IMR-90 (cell line): ENCODE data around the gene ZSCAN23.

Experiments used
- BHLHE40 ChIP-seq: fragments of 150-350 bp; IDR thresholded peaks from 2 replicates; pipeline ENCODE4 v1.6.1; 2016; ENCODE audit warnings: mild to moderate bottlenecking, low read depth, low read length
- CEBPB ChIP-seq: IDR thresholded peaks from 2 replicates; pipeline ENCODE4 v1.6.1; 2012; ENCODE audit warnings: low read depth, low read length, improper control_type of control experiment
- FOS ChIP-seq: fragments of 150-350 bp; IDR thresholded peaks from 2 replicates; pipeline ENCODE4 v1.6.1; 2016; ENCODE audit warnings: low read depth, low read length
- MAFK ChIP-seq: IDR thresholded peaks from 2 replicates; pipeline ENCODE4 v1.6.1; 2012; ENCODE audit warnings: low read depth, low read length, improper control_type of control experiment
- MAZ ChIP-seq: IDR thresholded peaks from 2 replicates; pipeline ENCODE4 v1.6.1; 2012; ENCODE audit warnings: low read depth, mild to moderate bottlenecking, low read length, improper control_type of control experiment, moderate library complexity, borderline replicate concordance
- MXI1 ChIP-seq: IDR thresholded peaks from 2 replicates; pipeline ENCODE4 v1.6.1; 2012; ENCODE audit warnings: low read depth, mild to moderate bottlenecking, low read length, moderate library complexity, borderline replicate concordance
- NFE2L2 ChIP-seq: fragments of 150-350 bp; IDR thresholded peaks from 2 replicates; pipeline ENCODE4 v1.6.1; 2016; ENCODE audit warnings: low read depth, mild to moderate bottlenecking, low read length
- POLR2A ChIP-seq: IDR thresholded peaks from 2 replicates; pipeline ENCODE4 v1.6.1; 2012; ENCODE audit warnings: mild to moderate bottlenecking, low read depth, low read length
- RAD21 ChIP-seq: IDR thresholded peaks from 2 replicates; pipeline ENCODE4 v1.6.1; 2012; ENCODE audit warnings: low read length, improper control_type of control experiment
- RCOR1 ChIP-seq: IDR thresholded peaks from 2 replicates; pipeline ENCODE4 v1.6.1; 2012; ENCODE audit warnings: mild to moderate bottlenecking, low read length, improper control_type of control experiment; ENCODE audit not compliant: insufficient replicate concordance
- SMC3 ChIP-seq: fragments of 150-350 bp; IDR thresholded peaks from 2 replicates; pipeline ENCODE4 v1.6.1; 2016; ENCODE audit warnings: low read depth, mild to moderate bottlenecking, antibody characterized with exemption, low read length, moderate library complexity
- TF ChIP-seq, protein P1 (sequence below): conservative IDR thresholded peaks from 2 replicates; pipeline ENCODE4 v1.5.1; 2012; ENCODE audit warnings: mild to moderate bottlenecking, low read depth, low read length, improper control_type of control experiment

DNA sequence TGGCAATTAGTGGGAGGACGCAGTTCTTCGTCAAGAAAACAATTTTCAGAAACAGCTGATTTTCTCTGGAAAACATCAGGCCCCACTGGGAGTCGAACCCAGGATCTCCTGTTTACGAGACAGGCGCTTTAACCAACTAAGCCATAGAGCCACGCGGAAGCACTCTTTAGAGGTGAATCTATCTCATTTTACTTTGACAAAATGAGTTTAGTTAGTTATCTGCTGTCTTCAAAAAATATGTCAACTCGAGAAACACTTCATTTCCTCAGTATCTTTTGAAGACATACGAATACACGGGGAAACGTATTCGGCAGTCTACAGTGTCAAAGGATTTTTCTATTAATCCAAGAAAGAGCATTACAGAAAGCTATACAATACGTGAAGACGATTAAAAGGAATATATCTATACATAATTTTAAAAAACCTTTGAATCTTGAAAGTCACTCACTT is 45.6 kb upstream of the ZSCAN23 start:
- TF ChIP-seq, protein P1, sequence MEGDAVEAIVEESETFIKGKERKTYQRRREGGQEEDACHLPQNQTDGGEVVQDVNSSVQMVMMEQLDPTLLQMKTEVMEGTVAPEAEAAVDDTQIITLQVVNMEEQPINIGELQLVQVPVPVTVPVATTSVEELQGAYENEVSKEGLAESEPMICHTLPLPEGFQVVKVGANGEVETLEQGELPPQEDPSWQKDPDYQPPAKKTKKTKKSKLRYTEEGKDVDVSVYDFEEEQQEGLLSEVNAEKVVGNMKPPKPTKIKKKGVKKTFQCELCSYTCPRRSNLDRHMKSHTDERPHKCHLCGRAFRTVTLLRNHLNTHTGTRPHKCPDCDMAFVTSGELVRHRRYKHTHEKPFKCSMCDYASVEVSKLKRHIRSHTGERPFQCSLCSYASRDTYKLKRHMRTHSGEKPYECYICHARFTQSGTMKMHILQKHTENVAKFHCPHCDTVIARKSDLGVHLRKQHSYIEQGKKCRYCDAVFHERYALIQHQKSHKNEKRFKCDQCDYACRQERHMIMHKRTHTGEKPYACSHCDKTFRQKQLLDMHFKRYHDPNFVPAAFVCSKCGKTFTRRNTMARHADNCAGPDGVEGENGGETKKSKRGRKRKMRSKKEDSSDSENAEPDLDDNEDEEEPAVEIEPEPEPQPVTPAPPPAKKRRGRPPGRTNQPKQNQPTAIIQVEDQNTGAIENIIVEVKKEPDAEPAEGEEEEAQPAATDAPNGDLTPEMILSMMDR, result no peak
- no peak for TF ChIP-seq MXI1
- no peak for TF ChIP-seq POLR2A
- TF ChIP-seq MAZ, result no peak
- no peak for TF ChIP-seq NFE2L2
- TF ChIP-seq RCOR1, result no peak
- no peak for TF ChIP-seq CEBPB
- TF ChIP-seq SMC3, result no peak
- TF ChIP-seq BHLHE40, result no peak
- TF ChIP-seq MAFK, result no peak
- TF ChIP-seq RAD21, result no peak
- peak; percentile 59; the same call in 1 of the 2 replicates for TF ChIP-seq FOS
